Lower lobe of right lung (tissue), 2 donors: ENCODE results near the gene UST. TPM values are rescaled to one million over a fixed set of nuclear protein-coding genes. Genes with fewer than 3 reads are reported as not detected.

Experiments used
- ATAC-seq, 2 donors: fragments of 200-7000 bp; cut with Tn5 transposase; one replicate each; pipeline ENCODE4 v1.9.1; 2020 to 2022; ENCODE audit warnings: mild to moderate bottlenecking in 2 of 2, moderate library complexity in 2 of 2
- DNase-seq: peaks from one replicate; pipeline ENCODE4 v3.0.0-alpha.2; 2020
- H3K27ac ChIP-seq: fragments of 200-600 bp; one replicate; pipeline ENCODE4 v1.8.0; 2022
- H3K27me3 ChIP-seq: fragments of 200-600 bp; one replicate; pipeline ENCODE4 v1.8.0; 2022; ENCODE audit warnings: low read depth
- H3K36me3 ChIP-seq: fragments of 200-600 bp; one replicate; pipeline ENCODE4 v1.8.0; 2022; ENCODE audit warnings: mild to moderate bottlenecking
- H3K4me1 ChIP-seq: fragments of 200-600 bp; one replicate; pipeline ENCODE4 v1.8.0; 2022
- H3K4me3 ChIP-seq: fragments of 200-600 bp; one replicate; pipeline ENCODE4 v1.8.0; 2022; ENCODE audit warnings: mild to moderate bottlenecking
- H3K9me3 ChIP-seq: fragments of 200-600 bp; one replicate; pipeline ENCODE4 v1.8.0; 2022
- CTCF ChIP-seq: fragments of 200-600 bp; IDR thresholded peaks from one replicate; pipeline ENCODE4 v1.8.0; 2022; ENCODE audit warnings: antibody characterized with exemption, mild to moderate bottlenecking
- intact Hi-C: fragments of 100-400 bp; cut with DNase I; formaldehyde crosslinking; loops from one replicate; pipeline ENCODE4 v1.11.0; 2022
- total RNA-seq: library from RNA; stranded (reverse); fragmentation: NEBNext Ultra II Directional; extraction: Animal tissue kit (Norgen Biotek cat#: 25700); gene quantifications from one replicate; pipeline ENCODE4 v1.2.1, GENCODE V29; 2021
- donor health status: DM: no; HTN: yes; CAD: no; lungs with severe emphysema.

Gene UST
- total RNA-seq, 1 donor from 2014 or later = 11.8 TPM

DNA sequence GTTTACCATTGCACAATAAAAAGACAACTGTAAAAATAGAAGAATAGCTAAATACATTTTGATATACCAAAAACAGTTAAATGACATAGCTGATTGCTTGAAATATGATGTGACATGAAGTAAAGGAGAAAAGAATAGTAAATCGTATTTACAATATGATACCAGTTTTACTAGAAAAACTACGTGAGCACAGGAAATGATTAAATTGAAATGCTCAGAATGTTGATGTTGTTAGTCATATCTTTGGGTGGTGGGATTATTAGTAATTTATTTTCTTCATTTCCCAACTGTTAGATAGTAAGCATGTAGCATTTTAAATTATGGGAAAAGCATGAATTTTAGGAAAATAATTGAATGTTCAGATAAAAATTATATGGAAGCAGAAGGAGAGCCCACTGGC lies 302.4 kb downstream of the UST start:
- Histone ChIP-seq H3K27me3 (no peaks in the 10 kb centered on the region), H3K4me1 (no peaks in the 10 kb centered on the region), H3K9me3 (no peaks in the 10 kb centered on the region), H3K4me3 (no peak overlapping the region), H3K27ac (no peak overlapping the region), H3K36me3 (no peaks in the 10 kb centered on the region)
- intact Hi-C loops = no loop called here
- DNase-seq = no peak
- ATAC-seq = no peak
- TF ChIP-seq CTCF = no peak

DNA sequence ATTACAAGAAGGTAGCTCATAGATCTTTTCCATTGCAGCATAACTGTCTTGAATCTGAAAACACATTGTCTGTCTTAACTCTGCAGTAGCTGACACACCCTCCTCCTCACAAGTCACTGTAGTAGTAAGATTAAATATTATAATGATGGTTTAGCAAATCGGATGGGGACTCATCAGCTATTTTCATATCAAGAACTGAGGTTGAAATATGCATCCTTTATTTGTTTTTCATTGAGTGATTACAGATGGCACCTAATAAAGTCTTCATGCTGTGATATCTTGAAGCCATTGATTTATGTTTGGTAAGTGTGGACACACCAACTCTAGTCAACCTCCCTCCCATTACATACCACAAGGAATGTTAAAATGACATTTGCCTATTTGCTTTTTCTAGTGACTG lies 303.3 kb downstream of the UST start:
- DNase-seq = no peak
- no peak overlapping the region for H3K4me3 ChIP-seq
- no peak for TF ChIP-seq CTCF
- no peaks in the 10 kb centered on the region for H3K27me3 ChIP-seq
- intact Hi-C loops = no loop called here
- H3K27ac ChIP-seq = no peak overlapping the region
- H3K9me3 ChIP-seq = no peaks in the 10 kb centered on the region
- no peaks in the 10 kb centered on the region for H3K4me1 ChIP-seq
- H3K36me3 ChIP-seq = no peaks in the 10 kb centered on the region
- no peak for ATAC-seq

DNA sequence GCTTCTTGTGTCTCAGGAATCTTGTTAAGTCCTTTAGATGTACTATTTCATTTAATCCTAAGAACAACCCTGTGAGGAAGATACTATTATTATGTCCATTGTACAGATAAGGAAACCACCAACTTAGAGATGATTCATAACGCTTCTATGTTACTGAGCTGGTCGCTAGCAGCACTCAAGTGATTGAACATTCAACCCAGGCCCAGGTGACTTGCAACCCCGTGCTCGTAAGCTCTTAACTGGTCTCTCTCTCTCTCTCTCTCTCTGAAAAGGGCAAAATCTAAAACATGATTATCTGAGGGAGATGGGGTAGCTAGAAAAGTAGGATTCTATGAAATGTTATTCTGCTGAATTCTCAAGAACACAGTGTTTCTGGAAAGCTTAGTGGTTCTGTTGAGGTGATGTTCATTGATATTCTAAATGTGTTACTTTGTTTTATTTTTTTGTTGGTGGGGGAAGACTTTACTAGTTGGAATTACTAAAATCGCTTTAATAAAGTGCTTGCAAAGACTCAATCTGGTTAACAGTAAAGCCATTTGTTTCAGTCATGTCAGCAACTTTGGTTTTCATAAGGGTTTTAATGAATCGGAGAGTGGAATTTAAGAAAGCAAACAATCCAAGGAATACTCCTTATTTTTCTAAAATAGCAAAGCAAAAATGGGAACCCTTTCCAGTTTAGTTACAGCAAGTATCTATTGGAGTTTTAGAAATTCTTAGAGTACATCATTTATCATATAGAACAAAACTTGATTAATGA lies 305.7 kb downstream of the UST start:
- intact Hi-C loops = no loop called here
- no peak for DNase-seq
- H3K27me3 ChIP-seq = no peaks in the 10 kb centered on the region
- no peak overlapping the region for H3K27ac ChIP-seq
- TF ChIP-seq CTCF = no peak
- no peaks in the 10 kb centered on the region for H3K4me1 ChIP-seq
- H3K9me3 ChIP-seq = no peaks in the 10 kb centered on the region
- H3K4me3 ChIP-seq = no peak overlapping the region
- no peak for ATAC-seq
- no peaks in the 10 kb centered on the region for H3K36me3 ChIP-seq

DNA sequence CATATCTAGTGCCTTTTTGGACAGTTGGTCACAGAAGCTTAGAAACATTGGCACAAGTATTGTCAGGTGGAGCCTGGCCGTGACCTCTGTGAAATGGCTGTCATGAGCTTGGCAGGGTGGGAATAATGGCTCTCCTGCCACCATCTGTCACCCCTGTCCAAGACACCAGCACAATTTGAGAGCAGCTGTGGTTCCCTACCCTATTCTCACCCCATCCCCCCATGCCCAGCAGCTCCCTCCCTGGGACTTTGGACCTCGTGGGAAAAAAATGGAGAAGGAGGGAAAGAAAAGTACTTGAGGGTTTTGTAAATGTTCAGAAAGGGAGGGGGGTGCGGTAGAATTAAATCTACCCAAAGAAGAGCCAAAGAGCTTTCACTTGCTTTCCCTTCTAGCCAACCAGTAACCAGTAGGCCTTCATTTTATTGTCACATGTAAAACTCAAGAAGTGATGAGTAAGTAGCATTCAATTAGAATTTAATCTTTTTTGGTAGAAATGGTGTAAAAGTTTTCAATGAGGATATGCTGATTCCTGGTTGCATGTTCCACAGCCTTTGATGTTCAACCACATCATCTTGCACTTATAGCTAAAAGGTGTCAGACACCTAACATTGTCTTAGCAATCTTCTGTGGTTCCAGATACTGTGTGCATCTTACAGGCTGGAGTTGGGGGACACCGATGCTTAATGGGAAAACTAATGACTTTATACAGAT lies 307.2 kb downstream of the UST start:
- TF ChIP-seq CTCF = no peak
- no peak for ATAC-seq
- intact Hi-C loops = no loop called here

GRCh38 chr6:149054559-149055194 lies 307.8 kb downstream of the UST start:
- Histone ChIP-seq H3K4me1 (peaks cover under 1% of the 10 kb centered on the region), H3K27me3 (no peaks in the 10 kb centered on the region), H3K9me3 (no peaks in the 10 kb centered on the region), H3K27ac (no peak overlapping the region), H3K36me3 (no peaks in the 10 kb centered on the region), H3K4me3 (no peak overlapping the region)
- DNase-seq = no peak
- ATAC-seq = no peak
- intact Hi-C loops = no loop called here
- no peak for TF ChIP-seq CTCF

More for the DNA sequence above, 307.2 kb downstream of the UST start:
- no peak for DNase-seq
- Histone ChIP-seq H3K9me3 (no peaks in the 10 kb centered on the region), H3K36me3 (no peaks in the 10 kb centered on the region), H3K27ac (no peak overlapping the region), H3K4me1 (no peaks in the 10 kb centered on the region), H3K27me3 (no peaks in the 10 kb centered on the region), H3K4me3 (no peak overlapping the region)
